GM12878 (cell line): Measurements from ENCODE around the gene TRHDE. TPM values are rescaled to one million over a fixed set of nuclear protein-coding genes. Genes with fewer than 3 reads are reported as not detected.

Source experiments
- ATAC-seq: fragments of 200-7000 bp; cut with Tn5 transposase; 3 replicates; pipeline ENCODE4 v1.9.1; 2020; ENCODE audit warnings: mild to moderate bottlenecking, moderate library complexity
- BruUV-seq: library from RNA; stranded (reverse); fragments of 400-500 nt; replicated peaks from 2 replicates; lab custom pipeline; 2021; lab: Mats Ljungman, UMichigan
- CTCF ChIA-PET: fragments of 300-600 bp; sonication (Branson Sonifier 250); formaldehyde crosslinking; extraction: SDS; loops from one replicate; lab custom pipeline; 2021; ENCODE audit warnings: inconsistent platforms; lab: Yijun Ruan, JAX
- POLR2A ChIA-PET: fragments of 350-600 bp; formaldehyde crosslinking; extraction: SDS; loops from one replicate; lab custom pipeline; 2021; ENCODE audit warnings: inconsistent platforms; lab: Charles Lee
- RAD21 ChIA-PET: fragments of 300-600 bp; sonication (Branson Sonifier 250); formaldehyde crosslinking; loops from one replicate; lab custom pipeline; 2023; ENCODE audit warnings: antibody characterized with exemption; ENCODE audit not compliant: unreplicated experiment; lab: Charles Lee
- SMC1A ChIA-PET: fragments of 300-600 bp; sonication (Branson Sonifier 250); formaldehyde crosslinking; loops from one replicate; lab custom pipeline; 2023; ENCODE audit not compliant: unreplicated experiment, uncharacterized antibody; lab: Charles Lee
- DNase-seq: peaks from one replicate; pipeline ENCODE4 v3.0.0-alpha.2; 2011; ENCODE audit warnings: low read depth, low spot score
- FAIRE-seq: peaks from 3 replicates; lab custom pipeline; 2011; peaks lifted over from hg19 to GRCh38; lab: Jason Lieb, UNC
- H2AFZ ChIP-seq: 2 replicates; pipeline ENCODE4 v1.6.0; 2011; ENCODE audit warnings: low read depth, low read length, control low read depth; ENCODE audit not compliant: control insufficient read depth
- H3K27ac ChIP-seq: 2 replicates; pipeline ENCODE4 v1.5.1; 2011; ENCODE audit warnings: control low read depth; ENCODE audit not compliant: control insufficient read depth, insufficient read depth
- H3K27me3 ChIP-seq, 2 experiments: replicated peaks in 1 of 2; 2 replicates each; pipeline versions ENCODE4 v1.6.0 to v1.6.1; 2011; ENCODE audit warnings: low read length in 1 of 2; ENCODE audit not compliant: control insufficient read depth in 2 of 2, insufficient read depth in 2 of 2
- H3K36me3 ChIP-seq, 2 experiments: 2 replicates each; pipeline ENCODE4 v1.5.1; 2011; ENCODE audit warnings: low read length in 1 of 2; ENCODE audit not compliant: control insufficient read depth in 2 of 2, insufficient read depth in 2 of 2
- H3K4me1 ChIP-seq: 2 replicates; pipeline ENCODE4 v1.6.1; 2011; ENCODE audit warnings: mild to moderate bottlenecking, low read length, moderate library complexity, mixed read lengths; ENCODE audit not compliant: control insufficient read depth, insufficient read depth
- H3K4me2 ChIP-seq: 2 replicates; pipeline ENCODE4 v1.6.0; 2011; ENCODE audit warnings: control low read depth; ENCODE audit not compliant: control insufficient read depth, insufficient read depth
- H3K4me3 ChIP-seq: fragments of 200-600 bp; sonication (generic); 2 replicates; pipeline ENCODE4 v1.5.1; 2016
- H3K79me2 ChIP-seq: 2 replicates; pipeline ENCODE4 v1.6.0; 2011; ENCODE audit warnings: low read length; ENCODE audit not compliant: control insufficient read depth, insufficient read depth
- H3K9ac ChIP-seq: 2 replicates; pipeline ENCODE4 v1.8.0; 2011; ENCODE audit warnings: low read length, control low read depth, mixed read lengths; ENCODE audit not compliant: control insufficient read depth, insufficient read depth
- H3K9me3 ChIP-seq: replicated peaks from 3 replicates; pipeline ENCODE4 v1.5.1; 2011; ENCODE audit warnings: mild to moderate bottlenecking, low read length; ENCODE audit not compliant: control insufficient read depth, insufficient read depth
- H4K20me1 ChIP-seq: 2 replicates; pipeline ENCODE4 v1.6.0; 2011; ENCODE audit not compliant: control insufficient read depth, insufficient read depth
- ATF7 ChIP-seq: fragments of 450-650 bp; IDR thresholded peaks from 2 replicates; pipeline ENCODE4 v1.6.1; 2016; ENCODE audit warnings: low read depth, mild to moderate bottlenecking
- ETV6 ChIP-seq, 2 experiments: fragments of 450-650 bp in 1 of 2; IDR thresholded peaks in 1 of 2; conservative IDR thresholded peaks in 1 of 2; 2 replicates each; pipeline ENCODE4 v1.6.1; 2014; ENCODE audit warnings: antibody characterized with exemption in 1 of 2, borderline replicate concordance in 1 of 2, low read depth in 1 of 2, mild to moderate bottlenecking in 1 of 2, moderate library complexity in 1 of 2
- IKZF2 ChIP-seq, 2 experiments: fragments of 450-650 bp; IDR thresholded peaks; 2 replicates each; pipeline ENCODE4 v1.6.1; 2017; ENCODE audit warnings: mild to moderate bottlenecking in 2 of 2, moderate library complexity in 2 of 2
- WGBS: methylation state at CpG from one replicate; pipeline ENCODE4 v1.1.6; 2016; ENCODE audit warnings: low lambda C conversion rate; ENCODE audit not compliant: insufficient replicate concordance, insufficient coverage; ENCODE audit errors: missing lambda C conversion rate; 5-methylcytosine and 5-hydroxymethylcytosine counted together
- in situ Hi-C: fragments of 300-500 bp; cut with MboI; formaldehyde crosslinking; loops from 9 replicates; pipeline ENCODE4 v1.14.3; 2018; ENCODE audit warnings: mixed read lengths
- intact Hi-C: fragments of 100-400 bp; cut with micrococcal nuclease; formaldehyde crosslinking; loops from one replicate; pipeline ENCODE4 v1.14.2; 2022; ENCODE audit not compliant: unreplicated experiment
- polyA plus RNA-seq, 11 experiments: library from polyadenylated mRNA; depleted of rRNA in 4 of 11; unstranded in 6 of 11; stranded (reverse) in 5 of 11; fragments of >200 nt; fragmentation: Nextera tagmentation in 4 of 11; fragmentation: Illumina TruSeq in 1 of 11; extraction: Ambion mirVana in 4 of 11; extraction: Trizol in 1 of 11; gene quantifications; 1 replicate in 1 of 11; 2 replicates in 10 of 11; pipeline versions ENCODE4 v1.2.1 to v1.2.3, GENCODE V29; 2011 to 2016; ENCODE audit warnings: inconsistent platforms in 2 of 11, missing spikeins in 2 of 11, low read depth in 1 of 11
- total RNA-seq, 4 experiments: library from RNA; depleted of rRNA in 3 of 4; stranded (reverse); fragments of >200 nt in 3 of 4; fragmentation: Illumina TruSeq in 1 of 4; extraction: Trizol in 1 of 4; gene quantifications; 2 replicates each; pipeline versions ENCODE4 v1.2.1 to v1.2.3, GENCODE V29; 2013 to 2021

Gene TRHDE
- total and polyA plus RNA-seq, 10 of the 15 experiments (the other 5 are each of a cell fraction or from before 2014, with no cell fraction given), result not detected

GRCh38 chr12:72540811-72541210 is 268.6 kb downstream of the TRHDE start:
- POLR2A ChIA-PET, result no interaction called here
- H3K9me3 ChIP-seq, result no peaks in the 10 kb centered on the region
- ATAC-seq (no peak), FAIRE-seq (no peak), DNase-seq (no peak)
- no peak overlapping the region for H3K4me2 ChIP-seq
- in situ Hi-C loops (no loop called here), intact Hi-C loops (no loop called here)
- WGBS, result 0% methylated on average over 1 of the region's 1 CpG
- H2AFZ ChIP-seq, result no peak overlapping the region
- H3K79me2 ChIP-seq, result no peaks in the 10 kb centered on the region
- no peaks in the 10 kb centered on the region for H3K27me3 ChIP-seq
- H3K27ac ChIP-seq, result no peak overlapping the region
- no peak overlapping the region for H3K9ac ChIP-seq
- SMC1A ChIA-PET, result no interaction called here
- no peak for TF ChIP-seq ETV6 (conservative IDR thresholded peaks at IDR 0.05 in 1 of 2, IDR thresholded peaks at IDR 0.05 in 1 of 2; ENCODE audit: borderline replicate concordance in 1 of 2, low read depth in 1 of 2)
- no peaks in the 10 kb centered on the region for H4K20me1 ChIP-seq
- RAD21 ChIA-PET, result no interaction called here
- BruUV-seq, result no TSS peak
- H3K4me1 ChIP-seq, result no peaks in the 10 kb centered on the region
- no peaks in the 10 kb centered on the region for H3K36me3 ChIP-seq
- CTCF ChIA-PET, result interaction anchor here (0.6 kb wide), 1 partner anchor 108 kb away, joined by 3 read pairs; no protein-coding TSS in a partner anchor
- H3K4me3 ChIP-seq, result no peak overlapping the region

DNA sequence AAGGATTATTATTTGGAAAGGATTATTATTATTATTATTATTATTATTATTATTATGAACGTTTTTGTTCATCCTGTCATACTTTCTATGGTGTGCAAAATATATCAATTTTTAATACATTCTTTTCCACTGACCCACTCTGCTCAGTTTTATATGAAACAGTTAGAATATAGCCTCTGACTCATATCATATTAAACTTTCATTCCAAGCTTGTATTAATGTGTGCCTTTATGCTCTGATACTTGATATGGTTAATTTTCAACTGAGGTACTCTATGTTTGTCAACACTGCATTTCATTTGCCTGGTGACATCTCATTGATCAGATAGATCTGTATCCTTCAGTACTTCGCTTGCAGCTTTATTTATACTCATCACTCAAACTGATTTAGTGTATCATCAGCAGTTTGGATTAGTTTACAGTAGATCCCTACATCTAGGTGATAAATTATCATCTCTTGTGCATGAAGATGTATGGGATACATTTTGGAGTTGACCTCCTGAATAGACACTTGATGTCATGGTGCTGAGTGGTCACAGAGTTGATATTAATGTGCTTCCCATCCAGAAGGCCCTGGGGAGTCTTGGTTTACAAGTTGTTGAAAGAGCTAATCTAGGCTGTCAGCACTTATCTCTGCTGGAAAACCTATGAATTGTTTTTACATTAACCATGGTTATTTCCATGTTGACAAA is 271.8 kb downstream of the TRHDE start:
- Histone ChIP-seq H4K20me1 (no peaks in the 10 kb centered on the region), H2AFZ (no peak overlapping the region), H3K4me3 (no peak overlapping the region), H3K4me1 (no peaks in the 10 kb centered on the region), H3K27ac (no peak overlapping the region), H3K79me2 (no peaks in the 10 kb centered on the region), H3K27me3 (no peaks in the 10 kb centered on the region), H3K9ac (no peak overlapping the region), H3K36me3 (no peaks in the 10 kb centered on the region), H3K9me3 (no peaks in the 10 kb centered on the region), H3K4me2 (no peak overlapping the region)
- in situ Hi-C loops, result no loop called here
- TF ChIP-seq IKZF2 (IDR thresholded peaks at IDR 0.05) (no peak), ATF7 (no peak)
- ChIA-PET CTCF (no interaction called here), POLR2A (no interaction called here), SMC1A (interaction anchor here (0.6 kb wide), 1 partner anchor 513 kb away, joined by 3 read pairs; no protein-coding TSS in a partner anchor), RAD21 (no interaction called here)
- intact Hi-C loops, result no loop called here
- DNase-seq (no peak), FAIRE-seq (no peak), ATAC-seq (no peak)
- no TSS peak for BruUV-seq
- 2% methylated on average over 2 of the region's 2 CpGs for WGBS
